CD4-positive, CD25-positive, alpha-beta regulatory T cell (primary cell): ENCODE data around the gene PTPRN2. TPM values are rescaled to one million over a fixed set of nuclear protein-coding genes. Genes with fewer than 3 reads are reported as not detected.

ENCODE experiments used
- ATAC-seq, 2 donors: fragments of 150-1000 bp; cut with Tn5 transposase; one replicate each; pipeline ENCODE4 v1.10.0; 2021; ENCODE audit warnings: low read depth in 2 of 2, moderate number of reproducible peaks in 2 of 2, moderate library complexity in 1 of 2
- DNase-seq, 3 donors: peaks; one replicate each; pipeline versions ENCODE4 v3.0.0 to v3.0.0-alpha.2; 2012 to 2022; ENCODE audit warnings: mixed read lengths in 1 of 3
- H3K27ac ChIP-seq: one replicate; pipeline ENCODE4 v1.7.0; 2013; ENCODE audit warnings: mild to moderate bottlenecking, low read length; ENCODE audit not compliant: insufficient read depth, poor library complexity, severe bottlenecking
- H3K27me3 ChIP-seq: one replicate; pipeline ENCODE4 v1.7.0; 2013; ENCODE audit warnings: low read length; ENCODE audit not compliant: control insufficient read depth, insufficient read depth
- H3K36me3 ChIP-seq: one replicate; pipeline ENCODE4 v1.7.0; 2013; ENCODE audit warnings: mild to moderate bottlenecking, low read length, moderate library complexity; ENCODE audit not compliant: control insufficient read depth, insufficient read depth
- H3K4me1 ChIP-seq: 2 replicates; pipeline ENCODE4 v1.7.0; 2013; ENCODE audit warnings: mild to moderate bottlenecking, low read length; ENCODE audit not compliant: insufficient read depth, control insufficient read depth, poor library complexity, severe bottlenecking
- H3K4me3 ChIP-seq: one replicate; pipeline ENCODE4 v1.7.0; 2013; ENCODE audit warnings: low read depth, mild to moderate bottlenecking, low read length, moderate library complexity
- H3K9me3 ChIP-seq, 2 experiments: 1 replicate in 1 of 2; 2 replicates in 1 of 2; pipeline ENCODE4 v1.7.0; 2013; ENCODE audit warnings: low read length in 2 of 2, mild to moderate bottlenecking in 1 of 2, moderate library complexity in 1 of 2; ENCODE audit not compliant: control insufficient read depth in 2 of 2
- H3K27ac Mint-ChIP-seq, 3 donors: one replicate each; pipeline ENCODE4 v1.8.0; 2020 to 2022; ENCODE audit warnings: mild to moderate bottlenecking in 3 of 3, mixed read lengths in 3 of 3, moderate library complexity in 2 of 3
- H3K27me3 Mint-ChIP-seq: one replicate; pipeline ENCODE4 v1.8.0; 2022; ENCODE audit warnings: mild to moderate bottlenecking, mixed read lengths
- H3K36me3 Mint-ChIP-seq: one replicate; pipeline ENCODE4 v1.8.0; 2020; ENCODE audit warnings: mixed read lengths
- H3K4me1 Mint-ChIP-seq, 4 donors: one replicate each; pipeline ENCODE4 v1.8.0; 2020 to 2022; ENCODE audit warnings: mixed read lengths in 4 of 4, mild to moderate bottlenecking in 1 of 4
- H3K4me3 Mint-ChIP-seq, 4 donors: one replicate each; pipeline ENCODE4 v1.8.0; 2020 to 2022; ENCODE audit warnings: mild to moderate bottlenecking in 4 of 4, mixed read lengths in 4 of 4, moderate library complexity in 3 of 4
- H3K9me3 Mint-ChIP-seq, 7 donors: one replicate each; pipeline ENCODE4 v1.8.0; 2020 to 2022; ENCODE audit warnings: mixed read lengths in 7 of 7, mild to moderate bottlenecking in 3 of 7, moderate library complexity in 2 of 7
- polyA plus RNA-seq, 4 donors: library from polyadenylated mRNA; unstranded; fragments of 300-500 nt; fragmentation: Illumina TruSeq; gene quantifications; one replicate each; pipeline ENCODE4 v1.2.3, GENCODE V29; 2021
- total RNA-seq: library from RNA; stranded (reverse); gene quantifications from one replicate; pipeline ENCODE4 v1.2.3, GENCODE V29; 2022

Gene PTPRN2
- total and polyA plus RNA-seq, 5 donors from 2014 or later: 1.6 to 4.7 (median 2.7) TPM

DNA sequence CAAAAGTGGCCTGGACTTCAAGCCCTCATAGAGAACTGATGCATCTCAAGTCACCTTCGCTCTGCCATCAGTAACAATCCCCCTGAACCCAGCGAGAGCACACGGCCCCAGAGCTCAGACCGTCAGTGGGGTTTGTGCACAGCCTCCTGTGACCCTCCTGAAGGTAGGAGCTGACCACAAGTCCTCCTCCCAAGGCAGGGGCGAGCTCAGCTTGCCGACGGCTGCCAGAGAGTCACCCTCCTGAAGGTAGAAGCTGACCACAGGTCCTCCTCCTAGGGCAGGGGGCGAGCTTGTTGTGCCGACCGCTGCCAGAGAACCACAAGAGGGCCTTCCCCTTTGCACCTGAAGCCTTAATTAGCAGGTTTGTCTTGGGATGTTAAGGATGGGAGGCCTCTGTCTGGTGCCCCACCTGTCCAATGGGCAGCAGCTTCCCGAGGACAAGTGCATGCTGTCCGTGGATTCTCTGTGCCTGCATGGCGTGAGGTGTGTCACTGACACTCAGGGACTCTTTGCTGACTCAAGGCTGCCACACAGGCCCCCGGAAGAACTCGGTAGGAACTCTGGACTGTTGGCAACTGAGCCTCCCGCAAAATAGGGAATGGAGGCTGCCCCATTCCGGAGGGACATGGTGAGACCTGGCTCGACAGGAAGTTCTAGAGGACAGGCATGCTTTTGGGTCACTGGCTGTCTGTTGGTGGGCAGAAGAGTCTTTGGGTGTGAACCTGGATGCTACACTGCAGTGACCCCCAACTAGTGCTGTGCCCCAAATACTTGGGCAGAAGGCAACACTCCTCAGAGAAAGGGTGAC, 763.4 kb downstream of the PTPRN2 start:
- no peaks in the 10 kb centered on the region for H3K9me3 Mint-ChIP-seq
- H3K4me3 Mint-ChIP-seq: no peak overlapping the region
- H3K27ac Mint-ChIP-seq: no peak overlapping the region
- Histone ChIP-seq H3K27ac (no peak overlapping the region), H3K4me1 (peaks cover 12% of the 10 kb centered on the region), H3K9me3 (no peaks in the 10 kb centered on the region), H3K36me3 (no peaks in the 10 kb centered on the region), H3K27me3 (no peaks in the 10 kb centered on the region), H3K4me3 (no peak overlapping the region)
- DNase-seq: no peak
- peaks cover 0 to 32% (median 4%) of the 10 kb centered on the region in 4 donors for H3K4me1 Mint-ChIP-seq
- H3K27me3 Mint-ChIP-seq: no peaks in the 10 kb centered on the region
- no peaks in the 10 kb centered on the region for H3K36me3 Mint-ChIP-seq
- ATAC-seq: no peak

DNA sequence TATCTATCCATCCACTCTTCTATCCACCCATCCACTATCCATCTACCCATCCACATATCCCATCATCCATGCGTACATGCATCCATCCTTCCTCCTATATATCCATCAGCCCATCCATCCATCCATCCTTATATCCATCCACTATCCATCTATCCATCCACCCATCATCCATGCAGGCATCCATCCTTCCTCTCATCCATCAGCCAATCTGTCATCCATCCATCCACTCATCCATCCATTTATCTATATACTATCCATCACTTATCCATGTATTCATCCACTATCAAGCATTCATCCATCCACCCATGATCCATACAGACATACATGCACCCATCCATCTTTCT, 765.0 kb downstream of the PTPRN2 start:
- Mint-ChIP-seq H3K27me3 (no peaks in the 10 kb centered on the region), H3K36me3 (no peaks in the 10 kb centered on the region), H3K9me3 (peaks cover 0 to 1% (median 0%) of the 10 kb centered on the region in 7 donors), H3K27ac (no peak overlapping the region), H3K4me1 (peaks cover 0 to 23% (median 6%) of the 10 kb centered on the region in 4 donors), H3K4me3 (no peak overlapping the region)
- ATAC-seq: no peak
- Histone ChIP-seq H3K27ac (no peak overlapping the region), H3K4me3 (no peak overlapping the region), H3K4me1 (peaks cover 5% of the 10 kb centered on the region), H3K9me3 (no peaks in the 10 kb centered on the region), H3K27me3 (no peaks in the 10 kb centered on the region), H3K36me3 (no peaks in the 10 kb centered on the region)
- DNase-seq: no peak

DNA sequence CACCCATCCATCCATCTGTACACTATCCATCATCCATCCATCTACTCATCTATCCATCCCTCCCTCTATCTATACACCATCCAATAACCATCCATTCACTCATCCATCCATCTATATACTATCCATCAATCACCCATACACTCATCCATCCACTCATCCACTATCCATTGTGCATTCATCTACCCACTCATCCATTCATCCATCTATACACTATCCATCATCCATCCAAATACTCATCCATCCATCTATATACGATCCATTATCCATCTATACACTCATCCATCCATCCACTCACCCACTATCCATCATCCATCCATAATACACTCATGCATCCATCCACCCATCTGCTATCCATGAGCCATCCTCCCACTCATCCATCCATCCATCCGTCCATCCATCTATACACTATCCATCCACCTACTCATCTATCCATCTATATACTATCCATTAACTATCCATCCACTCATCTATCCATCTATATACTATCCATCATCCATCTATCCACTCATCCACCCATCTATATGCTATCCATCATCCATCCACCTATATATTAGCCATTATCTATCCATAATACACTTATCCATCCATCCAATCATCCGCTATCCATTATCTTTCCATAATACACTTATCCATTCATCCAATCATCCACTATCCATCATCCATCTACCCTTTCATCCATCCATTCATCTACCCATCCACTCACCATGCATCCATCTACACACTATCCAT, 765.5 kb downstream of the PTPRN2 start:
- Mint-ChIP-seq H3K9me3 (peaks cover 0 to 1% (median 0%) of the 10 kb centered on the region in 7 donors), H3K36me3 (no peaks in the 10 kb centered on the region), H3K27ac (no peak overlapping the region), H3K27me3 (no peaks in the 10 kb centered on the region), H3K4me1 (peaks cover 0 to 19% (median 6%) of the 10 kb centered on the region in 4 donors), H3K4me3 (no peak overlapping the region)
- no peak overlapping the region for H3K27ac ChIP-seq
- no peaks in the 10 kb centered on the region for H3K36me3 ChIP-seq
- H3K27me3 ChIP-seq: no peaks in the 10 kb centered on the region
- no peaks in the 10 kb centered on the region for H3K9me3 ChIP-seq
- H3K4me3 ChIP-seq: no peak overlapping the region
- no peak for ATAC-seq
- H3K4me1 ChIP-seq: peaks cover under 1% of the 10 kb centered on the region
- DNase-seq: no peak

DNA sequence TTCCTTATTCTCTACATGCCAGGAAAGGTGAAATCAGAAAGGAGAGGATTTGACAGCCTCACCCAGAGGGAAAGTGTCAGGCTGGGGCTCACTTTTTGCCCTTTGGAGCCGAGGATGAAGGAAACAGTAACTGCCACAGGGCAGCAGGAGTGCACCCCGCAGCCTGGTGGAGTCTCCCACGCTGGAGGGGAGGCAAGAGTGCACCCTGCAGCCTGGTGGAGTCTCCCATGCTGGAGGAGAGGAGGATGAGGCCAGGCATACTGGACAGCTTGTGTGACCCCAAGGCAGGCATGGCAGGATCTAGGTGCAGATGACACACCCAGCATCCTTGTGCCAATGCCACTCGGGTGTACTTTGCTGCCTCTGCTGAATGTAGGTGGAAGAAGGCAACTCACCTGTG, 766.8 kb downstream of the PTPRN2 start:
- ATAC-seq (no peak), DNase-seq (no peak)
- Histone ChIP-seq H3K9me3 (no peaks in the 10 kb centered on the region), H3K27ac (no peak overlapping the region), H3K4me3 (no peak overlapping the region), H3K4me1 (no peaks in the 10 kb centered on the region), H3K36me3 (no peaks in the 10 kb centered on the region), H3K27me3 (no peaks in the 10 kb centered on the region)
- Mint-ChIP-seq H3K4me3 (no peak overlapping the region), H3K27me3 (no peaks in the 10 kb centered on the region), H3K27ac (no peak overlapping the region), H3K9me3 (peaks cover 0 to 1% (median 0%) of the 10 kb centered on the region in 7 donors), H3K4me1 (peaks cover 0 to 11% (median 6%) of the 10 kb centered on the region in 4 donors), H3K36me3 (no peaks in the 10 kb centered on the region)

DNA sequence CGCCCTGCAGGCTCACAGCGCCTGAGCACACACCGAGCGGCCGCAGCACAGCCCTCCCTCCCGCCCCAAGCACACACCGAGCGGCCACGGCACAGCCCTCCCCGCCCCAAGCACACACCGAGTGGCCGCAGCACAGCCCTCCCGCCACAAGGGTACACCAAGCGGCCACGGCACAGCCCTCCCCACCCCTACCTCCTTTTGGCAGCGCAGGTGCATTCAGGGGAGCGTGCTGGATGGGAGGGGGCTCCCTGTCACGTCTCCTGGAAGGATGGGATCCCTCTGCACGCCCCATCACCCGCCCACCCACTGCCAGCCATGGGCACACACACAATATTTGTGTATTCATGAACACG, 768.2 kb downstream of the PTPRN2 start:
- Mint-ChIP-seq H3K9me3 (peaks cover 0 to 1% (median 0%) of the 10 kb centered on the region in 7 donors), H3K27ac (no peak overlapping the region), H3K36me3 (no peaks in the 10 kb centered on the region), H3K4me3 (no peak overlapping the region), H3K27me3 (no peaks in the 10 kb centered on the region), H3K4me1 (peaks cover 0 to 6% (median 4%) of the 10 kb centered on the region in 4 donors)
- Histone ChIP-seq H3K36me3 (no peaks in the 10 kb centered on the region), H3K27me3 (no peaks in the 10 kb centered on the region), H3K9me3 (no peaks in the 10 kb centered on the region), H3K4me1 (no peaks in the 10 kb centered on the region), H3K27ac (no peak overlapping the region), H3K4me3 (no peak overlapping the region)
- DNase-seq (no peak), ATAC-seq (no peak)

DNA sequence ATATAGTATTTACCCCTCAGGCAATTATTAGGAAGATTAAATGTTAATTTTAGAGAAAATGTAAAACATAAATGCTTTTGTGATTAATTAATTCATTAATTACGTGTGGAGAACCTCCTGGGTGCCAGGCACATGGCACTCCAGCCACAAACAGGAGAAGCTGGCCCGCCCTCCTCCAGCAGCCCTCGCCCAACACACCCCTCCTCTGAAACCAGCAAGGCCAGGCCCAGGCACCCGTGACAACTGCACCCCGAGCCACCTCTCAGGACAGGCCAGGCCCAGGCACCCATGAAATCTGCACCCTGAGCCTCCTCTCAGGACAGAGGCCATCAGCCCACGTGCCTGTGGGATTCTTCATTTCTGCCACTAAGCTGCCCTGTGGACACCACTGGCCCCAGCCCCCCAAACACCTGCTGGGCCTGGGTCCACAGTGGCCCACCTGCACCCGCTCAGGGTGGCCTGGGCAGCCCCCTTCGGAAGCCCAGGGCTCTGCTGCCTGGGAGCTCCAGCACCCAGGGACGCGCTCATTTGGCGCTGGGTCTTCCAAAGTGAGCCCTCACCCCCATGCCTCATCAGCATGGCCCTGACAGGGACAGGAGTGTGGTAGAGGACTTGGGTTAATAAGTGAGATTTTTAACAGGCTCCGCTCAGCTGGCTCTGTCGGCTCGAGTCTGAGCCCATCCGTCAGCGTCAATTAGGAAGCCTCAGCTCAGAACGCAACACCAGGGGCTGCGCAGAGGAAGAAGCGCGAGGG, 768.7 kb downstream of the PTPRN2 start:
- Mint-ChIP-seq H3K4me3 (no peak overlapping the region), H3K36me3 (no peaks in the 10 kb centered on the region), H3K9me3 (peaks cover 0 to 1% (median 0%) of the 10 kb centered on the region in 7 donors), H3K4me1 (peaks cover 0 to 6% (median 4%) of the 10 kb centered on the region in 4 donors), H3K27me3 (no peaks in the 10 kb centered on the region), H3K27ac (no peak overlapping the region)
- Histone ChIP-seq H3K4me3 (no peak overlapping the region), H3K36me3 (no peaks in the 10 kb centered on the region), H3K27ac (no peak overlapping the region), H3K4me1 (no peaks in the 10 kb centered on the region), H3K9me3 (no peaks in the 10 kb centered on the region), H3K27me3 (no peaks in the 10 kb centered on the region)
- ATAC-seq (no peak), DNase-seq (no peak)

DNA sequence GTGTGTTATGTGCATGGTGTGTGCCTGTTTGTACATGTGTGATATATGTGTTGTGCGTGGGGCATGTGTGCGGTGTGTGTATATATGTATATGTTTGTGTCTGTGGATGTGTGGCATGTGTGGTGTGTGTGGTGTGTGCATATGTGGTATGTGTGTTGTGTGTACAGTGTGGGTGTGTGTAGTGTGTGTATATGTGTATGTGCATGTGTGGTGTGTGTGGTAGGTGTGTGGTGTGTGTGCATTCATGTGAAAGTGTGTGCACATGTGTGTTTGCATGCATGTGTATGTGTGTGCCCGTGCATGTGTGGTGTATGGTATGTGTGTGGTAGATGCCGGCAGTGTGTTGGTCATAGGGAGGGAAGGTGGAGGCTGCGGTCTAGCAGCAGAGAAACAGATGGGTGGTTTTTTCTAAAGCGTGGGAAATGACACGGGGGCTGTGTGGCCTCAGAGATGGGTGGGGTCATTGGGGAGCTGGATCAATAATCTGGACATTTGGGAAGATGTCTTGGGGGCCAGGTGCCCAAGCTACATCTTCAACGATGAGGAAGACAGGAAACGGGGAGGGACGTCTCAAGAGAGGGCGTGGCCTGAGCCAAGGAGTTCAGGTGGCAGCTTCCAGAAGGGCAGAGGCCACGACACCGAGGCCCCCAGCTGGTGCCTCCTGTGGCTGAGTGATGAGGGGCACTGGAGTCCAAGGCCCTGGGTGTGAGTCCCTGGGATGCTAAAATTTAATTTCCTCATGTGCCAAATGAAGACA, 769.5 kb downstream of the PTPRN2 start:
- Mint-ChIP-seq H3K4me3 (no peak overlapping the region), H3K27me3 (no peaks in the 10 kb centered on the region), H3K9me3 (peaks cover 0 to 1% (median 0%) of the 10 kb centered on the region in 7 donors), H3K27ac (peak overlapping the region in 2 of 3 donors; percentile 19 to 38), H3K36me3 (no peaks in the 10 kb centered on the region), H3K4me1 (peaks cover 0 to 6% (median 4%) of the 10 kb centered on the region in 4 donors)
- Histone ChIP-seq H3K27me3 (no peaks in the 10 kb centered on the region), H3K4me1 (no peaks in the 10 kb centered on the region), H3K27ac (no peak overlapping the region), H3K36me3 (no peaks in the 10 kb centered on the region), H3K9me3 (no peaks in the 10 kb centered on the region), H3K4me3 (no peak overlapping the region)
- DNase-seq: no peak
- ATAC-seq: no peak
